HG02642 (cell line): Measurements from ENCODE around the gene CSNK1G1.
A peak's percentile ranks its signal among the peaks of the same experiment; 100 is the strongest.
"Not testable (repeated sequence)": the region's sequence is repeated elsewhere in the genome, so short reads cannot be mapped to it uniquely, and the experiment has no call there.

Experiments
- ATAC-seq: cut with Tn5 transposase; IDR thresholded peaks from one replicate; pipeline ENCODE4 v1.9.1; 2021; ENCODE audit warnings: mild to moderate bottlenecking; ENCODE audit not compliant: unreplicated experiment, poor library complexity

Gene CSNK1G1

GRCh38 chr15:64249406-64249805 is 106.6 kb downstream of the CSNK1G1 start:
- no peak for ATAC-seq

GRCh38 chr15:64247906-64248541 is 107.9 kb downstream of the CSNK1G1 start:
- ATAC-seq: peak; percentile 79

GRCh38 chr15:64247535-64247905 is 108.5 kb downstream of the CSNK1G1 start:
- no peak for ATAC-seq

GRCh38 chr15:64246364-64247189 is 109.4 kb downstream of the CSNK1G1 start:
- peak; percentile 88 for ATAC-seq

- no peak for ATAC-seq
Measured at GRCh38 chr15:64245405-64245804, 110.6 kb downstream of the CSNK1G1 start.

- ATAC-seq: no peak
Measured at GRCh38 chr15:64237677-64238076, 118.3 kb downstream of the CSNK1G1 start.

- ATAC-seq: no peak
Measured at GRCh38 chr15:64236156-64236894, 119.6 kb downstream of the CSNK1G1 start.

- no peak for ATAC-seq
Measured at GRCh38 chr15:64235552-64235951, 120.4 kb downstream of the CSNK1G1 start.

- ATAC-seq: no peak
Measured at GRCh38 chr15:64233299-64233698, 122.7 kb downstream of the CSNK1G1 start.

GRCh38 chr15:64232400-64232799 is 123.6 kb downstream of the CSNK1G1 start:
- ATAC-seq: no peak

GRCh38 chr15:64229129-64229724 is 126.7 kb downstream of the CSNK1G1 start:
- ATAC-seq: no peak

- ATAC-seq: no peak
Measured at GRCh38 chr15:64225804-64226203, 130.2 kb downstream of the CSNK1G1 start.

- ATAC-seq: no peak
Measured at GRCh38 chr15:64224511-64224910, 131.5 kb downstream of the CSNK1G1 start.

GRCh38 chr15:64223882-64224281 is 132.1 kb downstream of the CSNK1G1 start:
- ATAC-seq: no peak

- no peak for ATAC-seq
Measured at GRCh38 chr15:64222573-64223366, 133.2 kb downstream of the CSNK1G1 start.

- ATAC-seq: not testable (repeated sequence)
Measured at GRCh38 chr15:64221911-64222310, 134.1 kb downstream of the CSNK1G1 start.

- not testable (repeated sequence) for ATAC-seq
Measured at GRCh38 chr15:64217429-64217750, 138.6 kb downstream of the CSNK1G1 start.

- no peak for ATAC-seq
Measured at GRCh38 chr15:64216730-64217428, 139.1 kb downstream of the CSNK1G1 start.

- no peak for ATAC-seq
Measured at GRCh38 chr15:64216196-64216595, 139.8 kb downstream of the CSNK1G1 start.
